HG03558 (cell line): ENCODE data around the gene PARP14.
"Not testable (repeated sequence)": the region's sequence is repeated elsewhere in the genome, so short reads cannot be mapped to it uniquely, and the experiment has no call there.

Source experiments
- ATAC-seq: cut with Tn5 transposase; IDR thresholded peaks from one replicate; pipeline ENCODE4 v1.9.1; 2021; ENCODE audit warnings: moderate number of reproducible peaks; ENCODE audit not compliant: unreplicated experiment; ENCODE audit errors: extremely low read depth

The PARP14 gene, protein sequence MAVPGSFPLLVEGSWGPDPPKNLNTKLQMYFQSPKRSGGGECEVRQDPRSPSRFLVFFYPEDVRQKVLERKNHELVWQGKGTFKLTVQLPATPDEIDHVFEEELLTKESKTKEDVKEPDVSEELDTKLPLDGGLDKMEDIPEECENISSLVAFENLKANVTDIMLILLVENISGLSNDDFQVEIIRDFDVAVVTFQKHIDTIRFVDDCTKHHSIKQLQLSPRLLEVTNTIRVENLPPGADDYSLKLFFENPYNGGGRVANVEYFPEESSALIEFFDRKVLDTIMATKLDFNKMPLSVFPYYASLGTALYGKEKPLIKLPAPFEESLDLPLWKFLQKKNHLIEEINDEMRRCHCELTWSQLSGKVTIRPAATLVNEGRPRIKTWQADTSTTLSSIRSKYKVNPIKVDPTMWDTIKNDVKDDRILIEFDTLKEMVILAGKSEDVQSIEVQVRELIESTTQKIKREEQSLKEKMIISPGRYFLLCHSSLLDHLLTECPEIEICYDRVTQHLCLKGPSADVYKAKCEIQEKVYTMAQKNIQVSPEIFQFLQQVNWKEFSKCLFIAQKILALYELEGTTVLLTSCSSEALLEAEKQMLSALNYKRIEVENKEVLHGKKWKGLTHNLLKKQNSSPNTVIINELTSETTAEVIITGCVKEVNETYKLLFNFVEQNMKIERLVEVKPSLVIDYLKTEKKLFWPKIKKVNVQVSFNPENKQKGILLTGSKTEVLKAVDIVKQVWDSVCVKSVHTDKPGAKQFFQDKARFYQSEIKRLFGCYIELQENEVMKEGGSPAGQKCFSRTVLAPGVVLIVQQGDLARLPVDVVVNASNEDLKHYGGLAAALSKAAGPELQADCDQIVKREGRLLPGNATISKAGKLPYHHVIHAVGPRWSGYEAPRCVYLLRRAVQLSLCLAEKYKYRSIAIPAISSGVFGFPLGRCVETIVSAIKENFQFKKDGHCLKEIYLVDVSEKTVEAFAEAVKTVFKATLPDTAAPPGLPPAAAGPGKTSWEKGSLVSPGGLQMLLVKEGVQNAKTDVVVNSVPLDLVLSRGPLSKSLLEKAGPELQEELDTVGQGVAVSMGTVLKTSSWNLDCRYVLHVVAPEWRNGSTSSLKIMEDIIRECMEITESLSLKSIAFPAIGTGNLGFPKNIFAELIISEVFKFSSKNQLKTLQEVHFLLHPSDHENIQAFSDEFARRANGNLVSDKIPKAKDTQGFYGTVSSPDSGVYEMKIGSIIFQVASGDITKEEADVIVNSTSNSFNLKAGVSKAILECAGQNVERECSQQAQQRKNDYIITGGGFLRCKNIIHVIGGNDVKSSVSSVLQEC (N-terminal part only)

GRCh38 chr3:122680475-122681283 lies at the start of gene PARP14:
Gene PARP14, plus strand, starts transcription at chr3:122680839. Its CDS starts 45 bp downstream, at chr3:122680884.
- ATAC-seq, result no peak

GRCh38 chr3:122635789-122636188 lies 44.9 kb upstream of the PARP14 start:
- no peak for ATAC-seq

DNA sequence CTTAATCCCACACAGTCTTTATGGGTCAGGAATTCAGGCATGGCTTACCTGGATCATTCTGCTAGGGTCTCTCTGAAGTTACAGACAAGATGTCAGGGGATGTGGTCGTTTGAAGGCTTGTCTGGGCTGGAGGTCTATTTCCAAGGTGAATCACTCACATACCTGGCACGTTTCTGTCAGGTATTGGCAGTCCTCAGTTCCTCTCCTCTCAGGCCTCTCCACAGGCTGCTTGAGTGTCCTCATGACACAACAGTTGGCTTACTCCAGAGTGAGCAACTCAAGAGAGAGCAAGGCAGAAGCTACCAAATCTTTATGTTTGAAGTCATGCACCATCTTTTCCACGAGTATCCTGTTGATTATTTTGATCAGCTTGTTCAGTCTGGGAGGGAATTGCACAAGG lies 43.9 kb upstream of the PARP14 start:
- ATAC-seq, result no peak

DNA sequence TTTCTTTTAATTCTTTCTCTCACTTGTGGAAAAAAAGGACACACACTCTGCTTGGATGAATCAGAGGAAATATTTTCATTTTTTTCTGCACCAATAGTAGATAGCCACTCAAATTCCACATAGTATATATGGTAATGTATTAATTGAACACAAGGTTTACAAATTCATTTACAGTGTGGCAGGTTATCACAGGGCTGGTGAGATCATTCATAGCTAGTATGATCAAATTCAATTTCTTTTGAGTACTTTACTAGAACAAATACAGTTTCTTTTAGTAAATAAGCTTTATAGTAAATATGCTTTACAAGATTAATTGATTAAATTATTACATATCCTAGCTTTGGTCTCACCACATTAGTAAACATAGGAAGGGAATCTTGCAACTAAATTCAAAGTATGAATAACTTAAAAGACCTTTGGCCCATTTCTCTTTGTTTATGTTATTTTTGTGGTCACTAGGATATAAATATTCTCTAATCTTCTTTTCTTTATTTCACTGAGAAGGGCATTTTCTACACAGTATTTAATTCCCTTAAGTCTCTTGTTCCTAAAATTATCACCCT lies 40.1 kb upstream of the PARP14 start:
- ATAC-seq, result no peak

GRCh38 chr3:122642935-122643334 lies 37.7 kb upstream of the PARP14 start:
- no peak for ATAC-seq

- ATAC-seq, result no peak
Observed at GRCh38 chr3:122646146-122646988, 34.3 kb upstream of the PARP14 start.

DNA sequence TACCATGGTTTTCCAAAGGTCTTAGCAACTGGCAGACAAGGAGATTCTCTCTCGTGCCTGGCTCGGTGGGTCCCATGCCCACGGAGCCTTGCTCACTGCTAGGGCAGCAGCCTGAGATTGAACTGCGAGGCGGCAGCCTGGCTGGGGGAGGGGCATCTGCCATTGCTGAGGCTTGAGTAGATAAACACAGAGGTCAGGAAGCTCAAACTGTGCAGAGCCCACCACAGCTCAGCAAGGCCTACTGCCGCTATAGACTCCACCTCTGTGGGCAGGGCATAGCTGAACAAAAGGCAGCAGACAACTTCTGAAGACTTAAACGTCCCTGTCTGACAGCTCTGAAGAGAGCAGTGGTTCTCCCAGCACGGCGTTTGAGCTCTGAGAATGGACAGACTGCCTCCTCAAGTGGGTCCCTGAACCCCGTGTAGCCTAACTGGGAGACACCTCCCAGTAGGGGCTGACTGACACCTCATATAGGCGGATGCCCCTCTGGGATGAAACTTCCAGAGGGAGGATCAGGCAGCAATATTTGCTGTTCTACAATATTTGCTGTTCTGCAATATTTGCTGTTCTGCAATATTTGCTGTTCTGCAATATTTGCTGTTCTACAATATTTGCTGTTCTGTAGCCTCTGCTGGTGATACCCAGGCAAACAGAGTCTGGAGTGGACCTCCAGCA lies 29.3 kb upstream of the PARP14 start:
- not testable (repeated sequence) for ATAC-seq

DNA sequence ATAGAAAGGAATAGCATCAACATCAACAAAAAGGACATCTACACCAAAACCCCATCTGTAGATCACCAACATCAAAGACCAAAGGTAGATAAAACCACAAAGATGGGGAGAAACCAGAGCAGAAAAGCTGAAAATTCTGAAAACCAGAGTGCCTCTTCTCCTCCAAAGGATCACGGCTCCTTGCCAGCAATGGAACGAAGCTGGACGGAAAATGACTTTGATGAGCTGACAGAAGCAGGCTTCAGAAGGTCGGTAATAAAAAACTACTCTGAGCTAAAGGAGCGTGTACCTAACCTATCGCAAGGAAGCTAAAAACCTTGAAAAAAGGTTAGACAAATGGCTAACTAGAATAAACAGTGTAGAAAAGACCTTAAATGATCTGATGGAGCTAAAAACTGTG lies 28.7 kb upstream of the PARP14 start:
- not testable (repeated sequence) for ATAC-seq

DNA sequence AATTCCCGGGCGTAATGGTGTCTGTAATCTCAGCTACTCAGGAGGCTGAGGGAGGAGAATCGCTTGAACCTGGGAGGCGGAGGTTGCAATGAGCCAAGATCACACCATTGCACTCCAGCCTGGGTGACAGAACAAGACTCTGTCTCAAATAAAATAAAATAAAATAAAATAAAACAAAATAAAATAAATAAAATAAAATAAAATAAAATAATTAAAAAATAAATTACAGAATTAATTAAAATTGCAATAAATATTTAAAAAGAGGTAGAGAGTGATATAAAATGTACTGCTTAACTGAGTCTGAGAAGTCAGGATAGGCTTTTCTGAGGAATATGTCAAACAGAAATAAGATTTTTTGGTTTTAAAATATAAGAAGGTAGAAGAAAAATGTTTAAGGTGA lies 22.3 kb upstream of the PARP14 start:
- not testable (repeated sequence) for ATAC-seq

- ATAC-seq, result no peak
Observed at GRCh38 chr3:122660297-122660974, 20.2 kb upstream of the PARP14 start.

DNA sequence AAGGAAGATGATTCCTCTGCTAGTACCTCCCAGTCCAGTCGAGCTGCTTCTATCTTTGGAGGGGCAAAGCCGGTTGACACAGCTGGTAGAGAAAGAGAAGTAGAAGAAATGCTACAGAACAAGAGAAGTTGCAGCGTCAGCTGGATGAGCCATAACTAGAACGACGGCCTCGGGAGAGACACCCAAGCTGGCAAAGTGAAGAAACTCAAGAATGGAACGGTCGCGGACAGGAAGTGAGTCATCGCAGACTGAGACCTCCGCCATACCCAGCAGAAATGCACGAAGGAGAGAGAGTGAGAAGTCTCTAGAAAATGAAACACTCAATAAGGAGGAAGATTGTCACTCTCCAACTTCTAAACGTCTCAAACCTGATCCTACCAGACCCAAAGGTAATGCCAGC lies 19.0 kb upstream of the PARP14 start:
- ATAC-seq, result no peak

- ATAC-seq, result no peak
Observed at GRCh38 chr3:122662505-122662904, 18.1 kb upstream of the PARP14 start.

DNA sequence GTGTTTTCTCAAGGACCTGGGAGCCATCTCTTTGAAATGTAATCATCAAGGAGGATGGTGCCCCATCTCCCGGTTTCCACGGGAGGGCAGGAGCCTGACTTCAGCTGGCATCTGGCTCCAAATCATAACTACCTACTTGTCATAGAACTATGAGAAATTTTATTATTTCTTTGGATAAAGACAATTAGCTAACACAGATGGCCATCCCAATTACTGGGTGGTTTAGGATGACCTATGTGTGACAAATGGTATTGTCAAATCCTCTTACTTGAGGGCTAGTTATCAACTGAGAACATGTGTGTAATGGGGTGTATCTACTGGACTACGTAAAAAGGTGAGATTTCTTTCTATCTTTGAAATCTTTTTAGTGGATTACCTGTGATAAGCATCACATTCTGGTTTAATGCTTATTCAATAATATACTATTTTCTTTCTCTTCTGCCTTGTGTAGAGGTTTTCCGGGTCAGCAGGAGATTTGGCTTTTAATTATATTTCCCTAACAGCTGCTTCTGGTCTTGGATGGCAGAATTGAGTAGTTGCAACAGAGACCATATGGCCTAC lies 15.3 kb upstream of the PARP14 start:
- no peak for ATAC-seq

- no peak for ATAC-seq
Observed at GRCh38 chr3:122665881-122666280, 14.8 kb upstream of the PARP14 start.

GRCh38 chr3:122668930-122669730 lies 11.5 kb upstream of the PARP14 start:
- no peak for ATAC-seq

- ATAC-seq, result no peak
Observed at GRCh38 chr3:122671553-122671952, 9.1 kb upstream of the PARP14 start.
